ENCODE measurements around the gene PRODH2.
"Not testable (repeated sequence)": the region's sequence is repeated elsewhere in the genome, so short reads cannot be mapped to it uniquely, and the experiment has no call there.

PRODH2 gene

GRCh38 chr19:35784503-35785338 lies 27.9 kb downstream of the PRODH2 start:
- DNase-seq, result peak in 1 of 10 donors; percentile 70
- intact Hi-C loops (cut with DNase I), result no loop called here

GRCh38 chr19:35783469-35784434 lies 28.9 kb downstream of the PRODH2 start:
- peak in 1 of 10 donors; percentile 68 for DNase-seq
- intact Hi-C loops (cut with DNase I), result no loop called here

- no peak for DNase-seq
- intact Hi-C loops (cut with DNase I), result no loop called here
These were observed 30.1 kb downstream of the PRODH2 start for GRCh38 chr19:35782589-35782988.

GRCh38 chr19:35781650-35782049 lies 31.0 kb downstream of the PRODH2 start:
- intact Hi-C loops (cut with DNase I), result no loop called here
- DNase-seq, result no peak

DNA sequence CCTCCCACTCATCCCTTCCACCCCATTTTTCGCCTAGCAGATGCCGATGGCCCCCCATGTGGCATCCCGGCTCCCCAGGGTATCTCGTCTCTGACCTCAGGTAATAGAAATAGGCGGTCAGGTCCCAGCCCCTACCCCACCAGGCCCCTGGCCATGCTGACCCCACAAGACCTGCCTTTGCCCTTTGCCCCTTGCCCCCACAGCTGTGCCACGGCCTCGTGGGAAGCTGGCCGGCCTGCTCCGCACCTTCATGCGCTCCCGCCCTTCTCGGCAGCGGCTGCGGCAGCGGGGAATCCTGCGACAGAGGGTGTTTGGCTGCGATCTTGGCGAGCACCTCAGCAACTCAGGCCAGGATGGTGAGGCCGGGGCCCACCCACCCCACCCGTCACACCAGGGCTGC lies 31.9 kb downstream of the PRODH2 start:
- intact Hi-C loops (cut with DNase I), result no loop called here
- peak in 1 of 10 donors; percentile 70 for DNase-seq

GRCh38 chr19:35780058-35780457 lies 32.6 kb downstream of the PRODH2 start:
- no peak for DNase-seq
- intact Hi-C loops (cut with DNase I), result no loop called here

- no peak for DNase-seq
- intact Hi-C loops (cut with DNase I), result loop anchor here (10.0 kb wide), 1 partner anchor 156 kb away; the partner anchor contains the start of gene LRFN3
These were observed 33.6 kb downstream of the PRODH2 start for GRCh38 chr19:35779033-35779432.

DNA sequence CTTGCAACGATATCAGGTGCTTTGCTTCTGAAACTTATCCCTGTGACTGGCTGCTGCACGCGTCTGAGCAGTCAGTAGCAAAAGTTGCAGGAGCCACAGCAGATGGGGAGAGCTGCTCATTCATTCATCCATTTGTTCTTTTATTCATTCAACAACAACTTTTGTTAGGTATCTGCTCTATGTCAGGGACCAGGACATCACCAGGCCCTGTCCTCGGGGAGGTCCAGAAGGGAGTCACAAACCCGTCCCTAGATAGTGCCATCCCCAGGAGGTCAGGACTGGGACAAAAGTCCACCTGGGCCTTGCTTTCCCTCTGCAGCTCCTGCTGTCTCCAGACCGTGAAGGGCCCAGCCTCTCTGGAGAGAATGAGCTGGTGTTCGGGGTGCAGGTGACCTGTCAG lies 34.7 kb downstream of the PRODH2 start:
- intact Hi-C loops (cut with DNase I), result loop anchor here (2.0 to 10.0 kb wide), 2 partner anchors 91 to 157 kb away; partner anchors contain the start of genes APLP1 and LRFN3
- DNase-seq, result no peak

DNA sequence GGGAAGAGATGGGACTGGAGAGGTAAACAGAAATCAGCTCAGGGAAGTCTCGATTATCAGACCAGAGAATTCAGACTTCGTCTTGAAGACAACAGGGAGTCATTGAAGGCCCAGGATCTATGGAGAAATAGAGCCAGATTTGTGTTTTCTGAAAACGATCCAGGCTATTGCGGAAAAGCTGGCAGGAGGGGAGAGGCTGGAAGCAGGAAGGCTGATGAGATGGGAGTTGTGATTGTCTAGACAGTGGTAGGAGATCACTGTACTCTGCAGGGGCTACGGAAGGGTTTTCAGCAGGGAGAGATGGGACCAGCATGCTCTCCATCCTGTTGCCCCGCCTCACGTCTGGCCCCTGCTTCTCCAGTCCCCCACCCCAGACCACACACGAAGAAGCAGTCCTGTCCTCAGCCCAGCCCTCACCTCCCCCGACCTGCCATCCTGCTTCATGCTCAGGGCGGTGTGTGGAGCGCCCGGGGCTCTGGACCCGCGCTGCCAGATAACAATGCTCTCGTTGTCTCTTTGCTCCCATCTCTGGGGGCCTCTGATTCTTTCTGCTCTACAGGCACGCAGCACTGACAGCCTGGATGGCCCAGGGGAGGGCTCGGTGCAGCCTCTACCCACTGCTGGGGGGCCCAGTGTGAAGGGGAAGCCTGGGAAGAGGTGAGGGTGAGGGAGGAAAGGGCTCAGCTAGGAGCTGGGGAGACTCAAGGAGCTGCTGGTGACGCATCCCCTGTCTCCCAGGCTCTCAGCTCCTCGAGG lies 35.4 kb downstream of the PRODH2 start:
- intact Hi-C loops (cut with DNase I), result loop anchor here (2.0 to 10.0 kb wide), 2 partner anchors 92 to 158 kb away; partner anchors contain the start of genes APLP1 and LRFN3
- peak in 4 of 10 donors; percentile 18 to 80 (median 48) for DNase-seq

DNA sequence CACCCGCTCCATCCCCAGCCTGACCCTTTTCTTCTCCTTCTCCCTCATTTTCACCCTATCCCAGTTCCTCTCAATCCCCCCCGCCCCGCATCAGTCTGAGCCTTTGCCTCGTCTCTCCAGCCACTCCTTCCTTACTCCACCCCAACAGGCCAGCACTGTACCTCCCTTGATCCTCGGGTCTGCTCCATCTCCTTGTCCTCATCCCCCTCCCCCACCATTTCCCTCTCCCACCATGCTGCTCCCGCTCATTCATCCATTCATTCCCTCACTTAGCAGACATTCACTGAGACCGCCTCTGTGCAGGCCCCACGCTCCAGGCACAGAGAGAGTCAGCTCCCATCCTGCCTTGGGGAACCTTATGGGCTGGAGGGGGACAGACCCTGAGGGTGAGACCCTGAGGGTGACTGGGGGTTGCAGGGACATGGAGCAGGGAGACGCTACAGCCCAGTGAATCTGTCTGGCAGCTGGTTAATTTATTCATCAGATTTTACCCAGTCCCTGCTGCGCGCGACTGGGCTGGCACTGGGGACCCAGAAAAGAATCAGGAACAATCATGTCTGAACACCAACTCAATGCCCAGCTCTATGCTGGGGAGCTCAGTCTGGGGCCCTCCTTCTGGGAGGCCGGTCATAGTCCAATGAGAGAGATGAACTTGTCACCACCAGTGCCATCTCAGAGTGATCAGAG lies 36.4 kb downstream of the PRODH2 start:
- intact Hi-C loops (cut with DNase I), result loop anchor here (2.0 to 10.0 kb wide), 2 partner anchors 93 to 159 kb away; partner anchors contain the start of genes APLP1 and LRFN3

GRCh38 chr19:35775298-35776101 lies 37.1 kb downstream of the PRODH2 start, which contains the start of gene ARHGAP33:
Gene ARHGAP33 (plus strand): TSS chr19:35775564. CDS start chr19:35775659, 95 bp downstream.
- peak; percentile 98 to 100 (median 100) for DNase-seq
- intact Hi-C loops (cut with DNase I), result loop anchor here (1.0 to 10.0 kb wide), 3 partner anchors 17 to 159 kb away; partner anchors contain the start of genes APLP1, LRFN3 and PROSER3

More for the DNA sequence above, 36.4 kb downstream of the PRODH2 start:
- peak in 1 of 10 donors; percentile 84 for DNase-seq

GRCh38 chr19:35775046-35775297 lies 37.7 kb downstream of the PRODH2 start:
- intact Hi-C loops (cut with DNase I), result loop anchor here (1.0 to 10.0 kb wide), 2 partner anchors 17 to 160 kb away; partner anchors contain the start of genes LRFN3 and PROSER3
- DNase-seq, result no peak

- intact Hi-C loops (cut with DNase I), result loop anchor here (1.0 to 10.0 kb wide), 2 partner anchors 16 to 160 kb away; partner anchors contain the start of genes LRFN3 and PROSER3
- no peak for DNase-seq
These were observed 38.2 kb downstream of the PRODH2 start for GRCh38 chr19:35774274-35775045.

- DNase-seq, result no peak
- intact Hi-C loops (cut with DNase I), result loop anchor here (10.0 kb wide), 1 partner anchor 162 kb away; the partner anchor contains the start of gene LRFN3
These were observed 39.4 kb downstream of the PRODH2 start for GRCh38 chr19:35773020-35773806.

DNA sequence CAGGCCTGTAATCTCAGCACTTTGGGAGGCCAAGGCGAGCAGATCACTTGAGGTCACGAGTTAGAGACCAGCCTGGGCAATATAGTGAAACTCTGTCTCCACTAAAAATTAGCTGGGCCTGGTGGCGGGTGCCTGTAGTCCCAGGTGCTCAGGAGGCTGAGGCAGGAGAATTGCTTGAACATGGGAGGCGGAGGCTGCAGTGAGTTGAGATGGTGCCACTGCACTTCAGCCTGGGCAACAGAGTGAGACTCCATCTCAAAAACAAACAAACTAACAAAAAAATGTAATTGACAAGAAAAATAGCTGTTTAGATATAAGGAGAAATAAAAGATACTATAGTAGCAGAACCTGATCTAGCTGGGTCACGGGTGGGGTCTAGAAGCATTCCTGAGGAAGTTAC lies 40.3 kb downstream of the PRODH2 start:
- intact Hi-C loops (cut with DNase I), result loop anchor here (10.0 kb wide), 1 partner anchor 162 kb away; the partner anchor contains the start of gene LRFN3
- DNase-seq, result not testable (repeated sequence)

GRCh38 chr19:35768082-35768421 lies 44.6 kb downstream of the PRODH2 start:
- intact Hi-C loops (cut with DNase I), result no loop called here
- DNase-seq, result peak in 1 of 10 donors; percentile 39
